Tibial artery (tissue), 4 donors: ENCODE measurements around the gene ARHGAP12.
A peak's percentile ranks its signal among the peaks of the same experiment; 100 is the strongest.

Source experiments
- DNase-seq, 2 donors: peaks; one replicate each; pipeline ENCODE4 v3.0.0-alpha.2; 2019
- H3K27ac ChIP-seq, 2 donors: fragments of 200-600 bp; sonication (generic) in 1 of 2; 1 replicate in 1 of 2; 2 replicates in 1 of 2; pipeline ENCODE4 v1.5.1; 2018 to 2019; ENCODE audit warnings: mild to moderate bottlenecking in 1 of 2
- H3K27me3 ChIP-seq, 2 donors: fragments of 200-600 bp; sonication (generic) in 1 of 2; one replicate each; pipeline versions ENCODE4 v1.5.1 to v1.6.0; 2016 to 2019
- H3K36me3 ChIP-seq, 3 donors: fragments of 200-600 bp; sonication (generic) in 2 of 3; one replicate each; pipeline ENCODE4 v1.5.1; 2016 to 2019; ENCODE audit warnings: mild to moderate bottlenecking in 2 of 3
- H3K4me1 ChIP-seq, 4 donors: fragments of 200-600 bp; sonication (generic) in 2 of 4; 1 replicate in 3 of 4; 2 replicates in 1 of 4; pipeline ENCODE4 v1.5.1; 2016 to 2019
- H3K4me3 ChIP-seq, 2 donors: fragments of 200-600 bp; sonication (generic) in 1 of 2; 1 replicate in 1 of 2; 2 replicates in 1 of 2; pipeline ENCODE4 v1.5.1; 2018 to 2019; ENCODE audit warnings: mild to moderate bottlenecking in 2 of 2
- H3K9me3 ChIP-seq, 3 donors: fragments of 200-600 bp; sonication (generic) in 1 of 3; one replicate each; pipeline ENCODE4 v1.5.1; 2016 to 2019
- intact Hi-C: fragments of 100-400 bp; cut with DNase I; formaldehyde crosslinking; loops from one replicate; pipeline ENCODE4 v1.15.0; 2023; ENCODE audit warnings: low total_unique reads
- TF ChIP-seq, protein P1 (sequence below), 2 experiments: fragments of 200-600 bp in 1 of 2; fragments of 450-650 bp in 1 of 2; IDR thresholded peaks; one replicate each; pipeline ENCODE4 v1.5.1; 2017 to 2019; ENCODE audit warnings: antibody characterized with exemption in 2 of 2, mild to moderate bottlenecking in 1 of 2, moderate library complexity in 1 of 2

ARHGAP12 gene

DNA sequence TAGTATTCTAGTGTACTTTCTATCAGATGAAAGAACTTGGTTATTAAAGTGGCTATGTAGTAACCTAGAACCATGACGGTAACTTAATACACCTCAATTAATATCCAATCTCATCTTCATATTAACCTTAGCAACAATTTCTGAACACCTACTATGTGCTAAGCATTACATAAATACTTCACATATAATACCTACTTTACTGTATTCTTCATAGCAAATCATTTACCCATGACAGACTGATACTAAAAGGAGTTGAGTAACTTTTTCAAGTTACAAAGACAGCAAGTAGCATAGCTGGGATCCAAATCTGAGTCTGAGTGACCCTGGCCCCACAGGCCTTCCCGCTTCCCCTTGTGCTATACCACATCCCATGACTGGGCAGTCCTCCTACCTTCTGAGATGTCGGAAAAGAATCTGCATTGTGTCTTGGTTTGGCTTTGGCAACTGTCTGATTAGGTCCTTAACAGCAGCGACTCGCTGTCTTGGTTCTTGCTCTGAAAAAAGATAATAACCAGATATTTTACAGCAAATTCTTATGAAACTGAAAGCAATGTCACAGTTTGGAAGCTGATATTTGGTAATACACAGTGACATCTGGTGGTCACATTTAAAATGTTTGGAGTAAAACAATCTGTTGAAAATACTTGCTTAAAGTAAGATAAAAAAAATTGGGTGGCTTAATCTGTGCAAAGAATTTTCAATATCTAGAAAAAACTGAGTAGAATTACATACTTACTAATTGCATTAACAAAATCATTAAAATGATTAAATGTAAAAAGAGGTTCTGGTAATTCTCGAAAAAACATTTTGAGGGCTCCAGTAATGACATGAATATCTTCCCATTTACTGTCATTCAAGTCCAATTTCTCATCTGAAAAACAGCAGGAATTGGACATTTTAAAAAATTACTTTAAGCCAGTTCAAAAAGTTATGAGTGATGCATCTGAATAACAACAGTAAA lies 120.1 kb downstream of the ARHGAP12 start:
- TF ChIP-seq, protein P1, sequence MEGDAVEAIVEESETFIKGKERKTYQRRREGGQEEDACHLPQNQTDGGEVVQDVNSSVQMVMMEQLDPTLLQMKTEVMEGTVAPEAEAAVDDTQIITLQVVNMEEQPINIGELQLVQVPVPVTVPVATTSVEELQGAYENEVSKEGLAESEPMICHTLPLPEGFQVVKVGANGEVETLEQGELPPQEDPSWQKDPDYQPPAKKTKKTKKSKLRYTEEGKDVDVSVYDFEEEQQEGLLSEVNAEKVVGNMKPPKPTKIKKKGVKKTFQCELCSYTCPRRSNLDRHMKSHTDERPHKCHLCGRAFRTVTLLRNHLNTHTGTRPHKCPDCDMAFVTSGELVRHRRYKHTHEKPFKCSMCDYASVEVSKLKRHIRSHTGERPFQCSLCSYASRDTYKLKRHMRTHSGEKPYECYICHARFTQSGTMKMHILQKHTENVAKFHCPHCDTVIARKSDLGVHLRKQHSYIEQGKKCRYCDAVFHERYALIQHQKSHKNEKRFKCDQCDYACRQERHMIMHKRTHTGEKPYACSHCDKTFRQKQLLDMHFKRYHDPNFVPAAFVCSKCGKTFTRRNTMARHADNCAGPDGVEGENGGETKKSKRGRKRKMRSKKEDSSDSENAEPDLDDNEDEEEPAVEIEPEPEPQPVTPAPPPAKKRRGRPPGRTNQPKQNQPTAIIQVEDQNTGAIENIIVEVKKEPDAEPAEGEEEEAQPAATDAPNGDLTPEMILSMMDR (IDR thresholded peaks at IDR 0.05): peak; percentile 44 to 81
- Histone ChIP-seq H3K9me3 (no peaks in the 10 kb centered on the region), H3K36me3 (peaks cover 0 to 11% (median 0%) of the 10 kb centered on the region in 3 donors), H3K4me3 (peak overlapping the region; percentile 28 to 35), H3K27ac (peak overlapping the region in 1 of 2 donors; percentile 68), H3K4me1 (peaks cover 0 to 3% (median 0%) of the 10 kb centered on the region in 4 donors), H3K27me3 (no peaks in the 10 kb centered on the region)
- peak in 1 of 2 donors; percentile 25 for DNase-seq
- intact Hi-C loops: no loop called here

DNA sequence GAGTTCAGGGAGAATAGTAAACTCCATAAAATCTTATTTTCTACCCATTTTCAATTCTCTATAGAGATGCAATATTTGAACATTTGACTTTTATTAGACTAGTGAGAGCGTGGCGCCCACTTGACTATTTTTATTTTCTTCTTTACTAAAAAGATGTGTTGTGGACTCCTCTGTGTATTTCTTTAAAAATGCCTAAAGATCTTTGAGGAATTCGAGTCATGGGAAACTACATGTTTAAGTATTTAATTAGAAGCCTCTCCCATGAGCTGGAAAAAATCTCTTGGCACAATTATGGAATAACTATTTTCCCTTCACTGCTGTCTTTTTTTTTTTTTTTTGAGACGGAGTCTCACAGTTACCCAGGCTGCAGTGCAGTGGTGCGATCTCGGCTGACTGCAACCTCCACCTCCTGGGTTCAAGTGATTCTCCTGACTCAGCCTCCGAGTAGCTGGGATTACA lies 124.2 kb downstream of the ARHGAP12 start:
- TF ChIP-seq, protein P1 (IDR thresholded peaks at IDR 0.05): no peak
- Histone ChIP-seq H3K36me3 (peaks cover 0 to 7% (median 0%) of the 10 kb centered on the region in 3 donors), H3K4me1 (peaks cover 0 to 3% (median 0%) of the 10 kb centered on the region in 4 donors), H3K4me3 (no peak overlapping the region), H3K27ac (no peak overlapping the region), H3K9me3 (no peaks in the 10 kb centered on the region), H3K27me3 (no peaks in the 10 kb centered on the region)
- intact Hi-C loops: no loop called here
- DNase-seq: no peak

DNA sequence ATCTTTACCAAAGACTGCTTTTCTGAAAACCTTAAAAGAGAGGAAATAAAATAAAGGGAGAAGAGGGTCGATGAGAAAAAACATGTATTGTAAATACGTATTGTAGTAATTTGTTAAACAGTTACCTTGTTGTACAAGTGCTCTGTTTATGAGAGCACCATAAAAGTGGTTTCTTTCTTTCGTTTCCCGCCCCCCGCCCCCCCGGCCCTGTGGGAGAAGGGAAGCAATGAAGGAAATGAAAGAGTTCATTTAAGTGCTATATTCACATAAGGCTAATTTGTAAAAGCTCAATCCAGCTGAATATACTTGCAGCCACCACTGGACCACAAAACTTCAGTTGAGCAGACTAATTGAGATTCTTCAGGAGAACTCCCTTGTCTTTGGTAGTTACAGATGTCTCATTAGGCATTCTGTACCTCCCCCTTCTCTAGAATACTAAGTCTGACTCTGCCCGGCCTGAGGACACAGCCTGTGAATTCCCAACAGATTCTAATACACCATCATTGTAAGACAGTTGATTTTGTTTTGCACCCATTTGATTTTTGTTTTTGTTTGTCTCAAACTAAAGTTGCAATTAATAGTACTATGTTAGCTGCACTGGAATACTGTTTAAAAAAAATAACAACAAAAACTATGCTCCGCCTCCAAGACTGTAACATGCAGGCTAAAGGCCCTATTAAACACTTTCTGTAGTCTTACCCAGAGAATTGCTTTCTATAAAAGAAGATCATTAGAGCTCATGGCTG lies 124.9 kb downstream of the ARHGAP12 start:
- no peak for DNase-seq
- peaks cover 0 to 7% (median 0%) of the 10 kb centered on the region in 3 donors for H3K36me3 ChIP-seq
- no peak overlapping the region for H3K4me3 ChIP-seq
- TF ChIP-seq, protein P1 (IDR thresholded peaks at IDR 0.05): no peak
- H3K4me1 ChIP-seq: peaks cover 0 to 3% (median 0%) of the 10 kb centered on the region in 4 donors
- intact Hi-C loops: no loop called here
- no peaks in the 10 kb centered on the region for H3K9me3 ChIP-seq
- H3K27me3 ChIP-seq: no peaks in the 10 kb centered on the region
- H3K27ac ChIP-seq: no peak overlapping the region

DNA sequence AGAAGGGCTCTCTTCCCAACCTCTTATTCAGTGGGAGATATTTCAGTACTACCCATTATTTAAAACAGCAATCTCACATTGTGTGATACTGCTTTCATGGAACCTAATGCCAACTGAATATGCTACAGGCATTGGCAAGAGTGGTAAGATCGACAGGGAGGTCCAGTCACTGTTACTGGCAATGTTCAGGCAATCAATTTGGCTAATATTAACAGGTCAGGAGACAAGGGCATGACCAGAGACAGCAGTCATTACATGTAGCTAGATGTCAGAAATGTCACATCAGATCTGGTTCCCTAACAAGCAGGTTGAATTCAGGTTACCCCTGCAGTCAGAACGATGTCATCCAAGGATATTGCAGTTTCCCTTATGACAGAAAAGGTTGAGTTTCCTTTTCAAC lies 129.4 kb downstream of the ARHGAP12 start:
- no peak overlapping the region for H3K4me3 ChIP-seq
- no peaks in the 10 kb centered on the region for H3K27me3 ChIP-seq
- TF ChIP-seq, protein P1 (IDR thresholded peaks at IDR 0.05): no peak
- H3K4me1 ChIP-seq: no peaks in the 10 kb centered on the region
- H3K36me3 ChIP-seq: no peaks in the 10 kb centered on the region
- DNase-seq: no peak
- H3K9me3 ChIP-seq: no peaks in the 10 kb centered on the region
- H3K27ac ChIP-seq: no peak overlapping the region
- intact Hi-C loops: no loop called here

DNA sequence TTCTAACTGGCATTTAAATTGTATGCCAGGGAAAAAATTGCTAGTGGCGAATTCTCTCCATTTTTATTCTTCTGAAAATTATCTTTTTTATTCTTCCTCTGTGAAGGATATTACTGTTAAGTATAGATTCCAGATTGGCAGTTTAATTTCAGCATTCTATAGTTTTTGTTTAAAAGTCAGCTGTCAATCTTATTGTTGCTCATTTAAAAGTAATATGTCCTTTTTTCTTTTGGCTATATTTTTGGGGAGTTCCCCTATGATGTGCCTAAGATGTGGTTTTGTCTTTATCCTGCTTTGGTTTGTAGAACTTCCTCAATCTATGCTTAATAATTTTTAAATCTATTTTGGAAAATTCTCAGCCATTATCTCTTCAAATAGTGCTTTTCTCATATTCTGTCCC lies 135.9 kb downstream of the ARHGAP12 start:
- H3K27me3 ChIP-seq: no peaks in the 10 kb centered on the region
- H3K9me3 ChIP-seq: no peaks in the 10 kb centered on the region
- no peak for DNase-seq
- no peaks in the 10 kb centered on the region for H3K4me1 ChIP-seq
- H3K36me3 ChIP-seq: no peaks in the 10 kb centered on the region
- H3K4me3 ChIP-seq: no peak overlapping the region
- H3K27ac ChIP-seq: no peak overlapping the region
- TF ChIP-seq, protein P1 (IDR thresholded peaks at IDR 0.05): no peak
- intact Hi-C loops: no loop called here
